ENCODE results near the gene FBXO46.

GRCh38 chr19:45717983-45718650 lies 12.6 kb downstream of the FBXO46 start:
- TF ChIP-seq CTCF (IDR thresholded peaks at IDR 0.05; ENCODE audit: extremely low read depth in 1 of 2, insufficient read depth in 1 of 2, low read depth in 1 of 2, low read length in 2 of 2), result no peak
- TF ChIP-seq POLR2A (IDR thresholded peaks at IDR 0.05; ENCODE audit: low read depth, low read length), result no peak
- TF ChIP-seq POLR2AphosphoS5 (IDR thresholded peaks at IDR 0.05; ENCODE audit: insufficient read depth, low read depth, low read length), result no peak
- no peak for TF ChIP-seq MAX (IDR thresholded peaks at IDR 0.05; ENCODE audit: insufficient read depth, insufficient read length)
- no peak for TF ChIP-seq EZH2 (IDR thresholded peaks at IDR 0.05; ENCODE audit: borderline replicate concordance, low read depth, low read length, severe bottlenecking)
- no peak for TF ChIP-seq MYC (IDR thresholded peaks at IDR 0.05; ENCODE audit: low read depth, low read length)
- TF ChIP-seq FOS (IDR thresholded peaks at IDR 0.05; ENCODE audit: borderline replicate concordance, insufficient read depth, low read length), result no peak
- no peak for TF ChIP-seq JUN (IDR thresholded peaks at IDR 0.05; ENCODE audit: borderline replicate concordance, insufficient read depth, insufficient read length, low read depth)
- no peak for TF ChIP-seq GATA2 (IDR thresholded peaks at IDR 0.05; ENCODE audit: insufficient read depth, insufficient read length, low read depth, low read length)

Measured in endothelial cell of umbilical vein (primary cell).